HL-60 (cell line): ENCODE data around the gene KLF5.

Experiments
- DNase-seq, 2 experiments: peaks; one replicate each; pipeline ENCODE4 v3.0.0-alpha.2; 2010 to 2020; ENCODE audit warnings: low read depth in 1 of 2, low spot score in 1 of 2
- H3K27ac ChIP-seq: fragments of 250-450 bp; sonication (Bioruptor Pico); replicated peaks from 2 replicates; pipeline ENCODE4 v1.5.1; 2020; ENCODE audit warnings: mild to moderate bottlenecking, moderate library complexity
- H3K27me3 ChIP-seq: fragments of 250-450 bp; sonication (Bioruptor Pico); 2 replicates; pipeline ENCODE4 v1.5.1; 2021; ENCODE audit warnings: mild to moderate bottlenecking, moderate library complexity; ENCODE audit not compliant: insufficient read depth, poor library complexity, severe bottlenecking
- H3K4me3 ChIP-seq: replicated peaks from 2 replicates; pipeline ENCODE4 v1.5.1; 2011; ENCODE audit warnings: mild to moderate bottlenecking, control low read depth, low read length; ENCODE audit not compliant: insufficient read depth
- CTCF ChIP-seq: IDR thresholded peaks from one replicate; pipeline ENCODE4 v1.5.1; 2011; ENCODE audit warnings: low read length, control low read depth, inconsistent platforms; ENCODE audit not compliant: insufficient read depth
- GABPA ChIP-seq: IDR thresholded peaks from 2 replicates; pipeline ENCODE4 v1.6.1; 2012; ENCODE audit warnings: low read depth
- POLR2AphosphoS5 ChIP-seq: IDR thresholded peaks from 2 replicates; pipeline ENCODE4 v1.6.1; 2012; ENCODE audit warnings: low read depth
- REST ChIP-seq: IDR thresholded peaks from 2 replicates; pipeline ENCODE4 v1.6.1; 2012; ENCODE audit warnings: low read depth; ENCODE audit not compliant: insufficient replicate concordance
- SPI1 ChIP-seq: IDR thresholded peaks from 2 replicates; pipeline ENCODE4 v1.6.1; 2012; ENCODE audit warnings: low read depth, mild to moderate bottlenecking, borderline replicate concordance
- long read RNA-seq: library from polyadenylated mRNA; unstranded; transcript quantifications from one replicate; pipeline ENCODE4 v2.0.0, GENCODE V29; 2020

KLF5 gene
- long read RNA-seq: 0 reads

GRCh38 chr13:73058736-73059459 is at the start of gene KLF5:
Gene KLF5 (plus strand): TSS chr13:73059005. CDS start chr13:73059328, 323 bp downstream.
- Histone ChIP-seq H3K27me3 (peaks cover 7% of the 10 kb centered on the region), H3K4me3 (peak within 1 kb of the TSS; percentile 72), H3K27ac (peak within 1 kb of the TSS; percentile 57)
- no peak for TF ChIP-seq CTCF
- peak; percentile 42; the same call in 1 of the 2 replicates for TF ChIP-seq POLR2AphosphoS5
- TF ChIP-seq REST: no peak
- no peak for TF ChIP-seq GABPA
- TF ChIP-seq SPI1: no peak
- peak; percentile 67 to 97 for DNase-seq

- no peak for DNase-seq
- no peak overlapping the region for H3K27ac ChIP-seq
- H3K27me3 ChIP-seq: no peaks in the 10 kb centered on the region
- no peak overlapping the region for H3K4me3 ChIP-seq
- no peak for TF ChIP-seq REST
- no peak for TF ChIP-seq POLR2AphosphoS5
- no peak for TF ChIP-seq CTCF
Measured at GRCh38 chr13:73011751-73012150, 47.1 kb upstream of the KLF5 start.

- Histone ChIP-seq H3K4me3 (no peak overlapping the region), H3K27me3 (no peaks in the 10 kb centered on the region), H3K27ac (no peak overlapping the region)
- no peak for DNase-seq
- TF ChIP-seq REST (no peak), SPI1 (no peak), GABPA (no peak), POLR2AphosphoS5 (no peak), CTCF (no peak)
Measured at GRCh38 chr13:73015805-73016204, 43.0 kb upstream of the KLF5 start.
